Activated T-helper 1 cell treated with Interleukin-2 at 50 U/mL for 16 hours (primary cell): ENCODE results near the gene STON1.
"Not testable (repeated sequence)": the region's sequence is repeated elsewhere in the genome, so short reads cannot be mapped to it uniquely, and the experiment has no call there.

Source experiments
- DNase-seq: peaks from one replicate; pipeline ENCODE4 v3.0.0-alpha.2; 2020; ENCODE audit warnings: low read depth

The STON1 gene

GRCh38 chr2:48574353-48575287 is 44.7 kb downstream of the STON1 start:
- DNase-seq = no peak

GRCh38 chr2:48578313-48578712 is 48.4 kb downstream of the STON1 start:
- DNase-seq = no peak

DNA sequence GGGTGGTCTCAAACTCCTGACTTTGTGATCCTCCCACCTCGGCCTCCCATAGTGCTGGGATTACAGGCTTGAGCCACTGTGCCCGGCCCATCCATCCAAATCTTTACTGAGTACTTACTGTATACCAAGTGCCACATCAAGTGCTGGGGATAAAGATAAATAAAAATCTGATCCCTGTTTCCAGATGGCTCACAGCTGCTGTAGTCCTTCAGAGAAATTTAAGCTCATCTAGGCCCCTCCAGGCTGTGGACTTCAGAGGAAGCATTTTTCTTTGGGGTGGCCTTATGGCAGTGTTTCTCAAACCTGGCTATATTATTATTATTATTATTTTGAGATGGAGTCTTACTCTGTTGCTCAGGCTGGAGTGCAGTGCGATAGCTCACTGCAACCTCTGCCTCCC is 54.0 kb downstream of the STON1 start:
- no peak for DNase-seq

GRCh38 chr2:48584551-48584950 is 54.6 kb downstream of the STON1 start:
- DNase-seq = no peak

DNA sequence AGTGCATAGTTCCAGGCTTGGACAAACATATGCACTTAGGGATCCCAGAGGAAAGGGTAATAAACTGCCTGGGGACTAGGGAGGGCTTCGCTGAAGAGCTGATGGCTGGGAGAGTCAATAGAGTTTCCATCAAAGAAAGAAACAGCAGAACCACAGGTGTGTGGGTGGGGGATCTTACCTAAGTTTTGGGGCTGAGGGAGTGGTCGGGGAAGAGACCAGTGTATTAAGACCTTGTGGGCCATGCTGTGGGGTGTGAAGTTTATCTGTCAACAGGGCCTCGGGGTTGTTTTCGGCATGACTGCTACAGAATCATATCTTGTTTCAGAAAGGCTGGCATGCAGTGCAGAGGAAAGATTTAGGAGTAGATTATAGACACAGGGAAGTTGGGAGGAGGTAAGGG is 56.5 kb downstream of the STON1 start:
- no peak for DNase-seq

DNA sequence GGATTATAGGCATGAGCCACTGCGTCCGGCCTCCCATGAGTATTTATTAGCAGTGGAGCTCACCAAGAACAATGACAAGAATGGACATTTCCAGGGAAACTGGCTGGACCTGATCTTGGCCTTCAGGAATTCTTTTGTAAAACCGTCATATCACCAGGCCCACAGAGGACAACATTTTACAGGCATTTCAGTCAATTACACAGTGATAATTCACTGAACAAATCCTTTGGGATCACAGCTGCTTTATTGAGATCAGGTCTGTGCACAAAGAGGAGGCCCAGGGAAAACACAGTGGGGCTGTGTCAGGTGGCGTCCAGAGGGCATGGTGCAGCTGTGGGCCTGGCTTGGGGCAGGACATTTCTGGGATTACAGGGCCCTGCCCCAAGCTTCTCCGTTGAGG is 57.6 kb downstream of the STON1 start:
- DNase-seq = no peak

- no peak for DNase-seq
Measured at GRCh38 chr2:48587961-48588360, 58.0 kb downstream of the STON1 start.

- DNase-seq = no peak
Measured at GRCh38 chr2:48588745-48589144, 58.8 kb downstream of the STON1 start.

DNA sequence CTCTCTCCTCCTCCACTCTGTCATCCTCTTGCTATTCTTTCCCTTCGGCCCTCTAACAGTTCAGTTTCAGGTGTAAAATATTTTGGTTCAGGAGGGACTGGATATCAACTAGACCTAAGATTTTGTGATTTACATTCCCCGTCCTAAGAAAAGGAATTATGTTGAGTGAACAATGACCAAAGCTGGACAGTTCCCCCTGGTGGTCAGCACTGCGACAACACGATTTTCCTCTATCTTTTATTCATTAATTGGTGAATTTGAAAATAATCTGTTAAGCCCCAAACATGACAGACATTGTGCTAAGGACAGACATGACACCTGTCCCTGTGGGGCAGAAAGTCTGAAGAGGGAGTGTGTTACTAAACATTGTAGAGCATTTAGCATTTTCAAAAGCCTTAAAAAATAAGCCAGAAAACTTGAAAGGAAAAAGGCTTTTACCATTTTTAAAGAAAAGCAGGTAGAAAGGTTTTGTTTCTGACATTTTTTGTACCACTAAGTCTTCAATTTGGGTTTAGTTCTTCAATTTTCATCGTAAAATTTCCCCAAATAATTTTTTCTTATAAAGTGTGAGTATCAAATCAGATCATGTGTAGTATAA is 59.3 kb downstream of the STON1 start:
- DNase-seq = no peak

GRCh38 chr2:48590017-48590416 is 60.1 kb downstream of the STON1 start:
- no peak for DNase-seq

GRCh38 chr2:48592067-48592466 is 62.1 kb downstream of the STON1 start:
- DNase-seq = no peak

GRCh38 chr2:48596751-48597150 is 66.8 kb downstream of the STON1 start:
- DNase-seq = not testable (repeated sequence)

DNA sequence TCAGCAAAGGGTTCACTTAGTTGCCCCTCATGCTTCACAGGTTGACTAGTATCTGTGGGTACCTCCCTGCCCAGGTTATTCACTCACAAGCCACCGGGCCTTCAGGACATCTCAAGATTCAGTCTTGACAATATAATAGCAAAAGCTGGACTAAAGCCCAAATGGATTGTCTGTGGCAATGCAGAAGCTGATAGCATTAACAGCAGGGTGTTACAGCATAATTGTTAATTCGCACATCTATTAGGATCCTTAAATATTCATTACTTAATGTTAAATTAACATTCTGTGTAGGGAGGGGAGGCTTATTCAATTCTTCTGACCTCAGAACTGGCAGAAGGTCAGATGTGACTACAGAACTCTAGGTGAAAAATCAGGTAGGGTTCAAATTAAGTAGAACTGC is 67.5 kb downstream of the STON1 start:
- DNase-seq = no peak

DNA sequence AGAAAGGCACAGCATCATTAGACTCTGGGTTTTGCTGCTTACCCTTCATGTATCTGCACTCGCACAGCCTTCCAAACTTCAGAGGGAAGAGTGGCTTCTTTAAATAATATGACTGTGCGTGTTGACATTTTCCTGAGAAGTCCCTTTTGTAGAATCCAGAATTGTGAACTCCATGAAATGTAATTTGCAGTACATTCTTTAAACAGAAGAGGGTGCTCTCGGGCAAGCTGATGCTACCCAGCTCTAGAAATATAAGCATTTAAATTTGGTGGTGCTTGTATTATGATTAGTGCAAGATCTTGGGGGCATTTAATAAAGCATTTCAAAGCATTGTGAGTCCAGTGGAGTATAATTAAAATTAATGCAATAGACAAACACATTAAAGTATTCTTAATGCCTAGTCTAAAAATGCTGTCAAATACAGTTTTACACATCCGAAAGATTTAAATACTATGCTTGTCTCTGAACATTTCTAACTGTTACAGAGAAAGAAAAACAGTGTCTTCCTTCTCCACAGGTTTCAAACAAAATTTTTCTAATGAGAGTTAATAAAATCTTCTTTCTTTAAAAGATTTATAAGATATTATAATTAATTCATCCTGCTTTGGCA is 70.4 kb downstream of the STON1 start:
- no peak for DNase-seq

DNA sequence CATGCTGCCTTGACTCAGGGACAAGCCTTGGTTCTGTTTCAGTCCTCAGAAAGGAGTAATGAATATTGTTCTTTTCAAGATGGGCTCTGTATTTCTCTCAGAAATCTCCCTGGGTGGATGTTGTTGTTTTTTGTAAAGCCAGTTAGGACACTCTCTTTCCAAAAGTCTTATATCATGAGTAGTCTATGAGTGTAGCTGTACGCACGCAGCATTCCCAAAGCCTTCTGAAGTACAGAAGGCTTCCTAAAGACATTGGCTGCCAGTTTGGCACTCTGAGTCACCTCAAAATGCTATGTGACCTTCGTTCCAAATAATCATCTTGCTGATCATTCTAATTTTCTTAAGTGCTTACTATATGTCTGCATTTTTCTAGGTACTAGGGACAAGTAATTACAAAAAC is 71.0 kb downstream of the STON1 start:
- no peak for DNase-seq

- DNase-seq = no peak
Measured at GRCh38 chr2:48601349-48601748, 71.4 kb downstream of the STON1 start.

DNA sequence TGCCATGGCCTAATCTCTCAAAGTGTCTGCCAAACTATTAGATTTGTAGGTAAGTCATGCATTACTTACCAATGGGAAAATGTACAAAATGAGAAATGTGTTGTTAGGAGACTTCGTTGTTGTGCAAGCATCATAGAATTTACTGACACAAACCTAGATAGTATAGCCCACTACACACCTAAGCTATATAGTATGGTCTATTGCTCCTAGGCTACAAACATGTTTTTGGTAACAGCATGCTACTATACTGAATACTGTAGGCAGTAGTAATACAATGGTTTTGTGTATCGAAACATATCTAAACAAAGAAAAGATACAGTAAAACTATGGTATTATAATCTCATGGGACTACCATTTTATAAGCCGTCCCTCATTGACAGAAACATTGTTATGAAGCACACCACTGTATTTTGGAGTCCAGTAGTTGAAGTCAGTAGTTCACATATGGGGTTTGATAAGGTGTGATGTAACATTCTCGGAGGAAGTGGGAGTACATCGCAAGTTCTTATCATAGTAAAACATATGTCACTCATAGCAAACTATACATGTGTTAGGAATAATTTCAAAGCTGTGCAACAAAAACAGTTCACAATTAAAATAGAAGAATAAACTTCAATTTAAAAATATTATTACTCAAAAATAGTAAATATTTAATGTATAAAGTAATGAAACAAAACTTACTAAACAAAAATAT is 75.7 kb downstream of the STON1 start:
- no peak for DNase-seq

DNA sequence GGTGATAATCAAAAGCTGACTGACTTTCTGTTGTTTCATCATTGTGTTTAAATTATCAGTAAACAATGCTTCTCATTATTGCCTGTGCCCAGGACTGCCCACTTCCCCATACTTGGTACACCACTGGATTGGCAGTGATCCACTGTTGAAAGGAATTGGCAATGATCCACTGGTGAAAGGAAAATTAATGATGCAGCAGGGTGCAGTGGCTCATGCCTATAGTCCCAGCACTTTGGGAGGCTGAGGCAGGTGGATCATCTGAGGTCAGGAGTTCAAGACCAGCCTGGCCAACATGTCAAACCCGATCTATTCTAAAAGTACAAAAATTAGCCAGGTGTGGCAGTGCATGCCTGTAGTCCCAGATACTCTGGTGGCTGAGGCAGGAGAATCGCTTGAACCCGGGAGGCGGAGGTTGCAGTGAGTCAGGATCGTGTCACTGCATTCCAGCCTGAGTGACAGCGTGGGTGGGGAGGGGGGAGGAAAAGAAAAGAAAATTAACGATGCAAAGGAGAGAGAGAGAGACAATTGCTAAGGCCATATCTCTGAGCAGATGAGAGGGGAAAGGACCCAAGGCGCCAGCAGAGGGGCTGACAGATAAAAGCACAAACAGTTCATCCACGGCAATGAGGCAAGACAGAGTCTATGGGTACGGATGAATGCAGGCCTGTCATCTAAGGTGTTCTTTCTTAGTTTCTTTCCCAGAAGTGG is 77.5 kb downstream of the STON1 start:
- DNase-seq = no peak

DNA sequence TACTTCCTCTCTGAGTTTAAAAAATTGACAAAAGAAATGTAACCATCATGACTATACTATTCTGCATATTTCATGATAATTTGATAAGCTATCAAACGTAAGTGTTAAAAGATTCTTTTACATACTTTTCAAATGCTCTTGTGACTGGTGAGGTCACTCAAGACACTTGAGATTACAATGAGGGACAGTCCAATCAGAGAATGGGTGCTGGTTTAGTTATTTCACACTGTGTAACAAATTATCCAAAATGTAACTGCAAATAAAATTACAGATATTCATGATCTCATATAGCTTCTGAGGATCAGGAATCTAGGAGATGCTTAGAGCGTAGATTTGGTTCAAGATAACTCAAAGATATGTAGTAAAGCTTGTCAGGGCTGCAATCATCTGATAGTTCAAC is 83.3 kb downstream of the STON1 start:
- no peak for DNase-seq

DNA sequence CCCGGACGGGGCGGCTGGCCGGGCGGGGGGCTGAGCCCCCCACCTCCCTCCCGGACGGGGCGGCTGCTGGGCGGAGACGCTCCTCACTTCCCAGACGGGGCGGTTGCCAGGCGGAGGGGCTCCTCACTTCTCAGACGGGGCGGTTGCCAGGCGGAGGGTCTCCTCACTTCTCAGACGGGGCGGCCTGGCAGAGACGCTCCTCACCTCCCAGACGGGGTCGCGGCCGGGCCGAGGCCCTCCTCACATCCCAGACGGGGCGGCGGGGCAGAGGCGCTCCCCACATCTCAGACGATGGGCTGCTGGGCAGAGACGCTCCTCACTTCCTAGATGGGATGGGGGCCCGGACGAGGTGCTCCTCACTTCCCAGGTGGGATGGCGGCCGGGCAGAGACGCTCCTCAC is 84.6 kb downstream of the STON1 start:
- DNase-seq = not testable (repeated sequence)

GRCh38 chr2:48617618-48618017 is 87.7 kb downstream of the STON1 start, which contains the start of gene GTF2A1L:
TSS of gene GTF2A1L (plus strand) at chr2:48617856. CDS start at chr2:48617875, 19 bp downstream.
- no peak for DNase-seq

DNA sequence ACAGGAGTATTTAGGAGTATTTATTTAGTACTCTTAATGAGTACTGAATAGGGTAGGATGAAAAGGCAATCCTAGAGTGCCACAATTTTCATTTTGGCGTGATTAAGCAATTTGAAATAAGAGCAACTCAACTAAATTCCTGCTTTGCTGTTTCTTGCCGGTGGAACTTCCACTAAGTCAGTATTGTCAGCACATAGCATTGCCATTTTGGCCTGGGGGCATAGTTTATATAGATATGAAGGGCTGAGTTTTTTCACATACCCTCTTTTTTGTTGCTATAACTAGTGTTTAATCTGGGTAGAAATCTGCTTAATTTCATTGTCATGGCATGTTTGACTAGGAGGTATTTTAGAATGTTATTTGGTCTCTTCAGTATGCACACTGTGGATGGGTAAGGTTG is 89.6 kb downstream of the STON1 start:
- DNase-seq = no peak
